ENCODE measurements around the gene CEBPZ. TPM values are rescaled to one million over a fixed set of nuclear protein-coding genes. Genes with fewer than 3 reads are reported as not detected.
A peak's percentile ranks its signal among the peaks of the same experiment; 100 is the strongest.

Gene CEBPZ
- total and polyA plus RNA-seq, 2 of the 13 experiments (the other 11 are each of a cell fraction or from before 2014, with no cell fraction given): 14.4 to 117 TPM

DNA sequence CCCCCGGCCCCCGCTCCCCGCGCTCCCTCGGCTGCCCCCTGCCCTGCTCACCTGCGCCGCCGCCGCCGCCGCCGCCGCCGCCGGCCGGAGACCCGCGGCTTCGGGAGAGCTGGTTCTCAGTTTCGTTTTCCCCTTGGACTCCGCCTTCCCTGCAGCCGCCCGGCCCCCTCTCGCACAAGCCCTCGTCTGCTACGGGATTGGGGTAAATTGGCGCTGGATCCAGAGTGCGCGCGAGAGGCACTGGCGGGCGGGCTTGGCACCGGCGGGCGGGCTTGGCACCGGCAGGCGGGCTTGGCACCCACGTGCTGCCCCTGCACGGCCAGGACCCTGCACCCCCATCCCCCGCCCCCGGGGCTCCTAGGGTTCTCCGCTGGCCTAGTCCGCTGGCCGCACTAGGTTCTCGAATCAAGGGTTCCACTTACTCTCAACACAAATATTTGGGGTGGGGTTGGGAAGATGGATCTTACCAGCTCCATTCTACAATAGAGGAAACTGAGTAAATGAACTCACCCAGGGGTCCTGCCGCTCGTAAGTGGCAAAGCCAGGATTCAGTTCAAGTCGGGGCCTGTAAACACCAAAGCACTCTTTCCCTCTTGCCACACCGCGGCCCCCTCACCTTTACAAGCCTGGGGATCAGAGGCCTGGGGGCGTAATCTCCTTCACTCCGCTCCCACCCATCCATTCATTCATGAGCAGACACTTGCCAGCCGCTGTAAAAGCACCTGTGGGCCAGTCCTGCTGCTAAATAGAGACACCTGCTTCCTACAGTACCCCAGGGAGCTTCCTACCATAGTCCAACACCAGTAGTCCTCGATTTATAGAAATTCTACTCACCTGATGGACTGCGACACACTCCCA, 74.3 kb downstream of the CEBPZ start, which contains the start of gene EIF2AK2 (continued):
- TF ChIP-seq RBM39 (IDR thresholded peaks at IDR 0.05; ENCODE audit: low read depth, low read length, poor library complexity, severe bottlenecking) (peak; percentile 90), ZNF333 (CRISPR knock-in tag; IDR thresholded peaks at IDR 0.05; ENCODE audit: borderline replicate concordance) (peak; percentile 32; the same call in 1 of the 2 replicates), IKZF1 (IDR thresholded peaks at IDR 0.05) (no peak), RFXAP (CRISPR knock-in tag; IDR thresholded peaks at IDR 0.05; ENCODE audit: borderline replicate concordance) (no peak), HOXD1 (CRISPR knock-in tag; IDR thresholded peaks at IDR 0.05) (peak; percentile 39; the same call in 1 of the 2 replicates), ZNF337 (CRISPR knock-in tag; IDR thresholded peaks at IDR 0.05; ENCODE audit: borderline replicate concordance, low read depth) (peak; percentile 75; the same call in 1 of the 2 replicates), NR2F6 (IDR thresholded peaks at IDR 0.05) (no peak), NR2F6 (CRISPR knock-in tag; IDR thresholded peaks at IDR 0.05) (no peak), ZNF776 (CRISPR knock-in tag; IDR thresholded peaks at IDR 0.05) (peak; percentile 13; the same call in 1 of the 2 replicates), HNRNPL (IDR thresholded peaks at IDR 0.05; ENCODE audit: low read depth, low read length) (peak; percentile 84), ATF6 (CRISPR knock-in tag; conservative IDR thresholded peaks at IDR 0.05) (no peak), ZNF644 (CRISPR knock-in tag; IDR thresholded peaks at IDR 0.05; ENCODE audit: low read depth) (no peak), ARNT2 (CRISPR knock-in tag; IDR thresholded peaks at IDR 0.05; ENCODE audit: low read depth) (peak; percentile 83; the same call in 1 of the 2 replicates), CTCF (CRISPR knock-in tag; IDR thresholded peaks at IDR 0.05) (peak; percentile 5; the same call in 1 of the 2 replicates), POLR2AphosphoS2 (IDR thresholded peaks at IDR 0.05; ENCODE audit: low read depth, low read length) (no peak), ZNF614 (CRISPR knock-in tag; IDR thresholded peaks at IDR 0.05; ENCODE audit: borderline replicate concordance) (peak; percentile 39; the same call in 1 of the 2 replicates), KMT2B (CRISPR knock-in tag; IDR thresholded peaks at IDR 0.05) (peak; percentile 83)
- TF ChIP-seq, protein P1, sequence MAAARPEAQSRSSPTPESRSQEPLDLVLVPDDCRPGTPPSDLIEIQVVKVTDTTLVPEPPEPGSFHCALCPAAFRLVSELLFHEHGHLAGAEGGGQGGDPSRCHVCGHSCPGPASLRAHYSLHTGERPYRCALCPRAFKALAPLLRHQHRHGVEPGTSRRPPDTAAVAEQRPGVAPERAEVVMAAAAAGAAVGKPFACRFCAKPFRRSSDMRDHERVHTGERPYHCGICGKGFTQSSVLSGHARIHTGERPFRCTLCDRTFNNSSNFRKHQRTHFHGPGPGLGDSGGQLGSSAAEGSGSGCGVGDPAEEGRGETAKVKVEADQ (CRISPR knock-in tag; IDR thresholded peaks at IDR 0.05; ENCODE audit: borderline replicate concordance): no peak
- TF ChIP-seq, protein P2, sequence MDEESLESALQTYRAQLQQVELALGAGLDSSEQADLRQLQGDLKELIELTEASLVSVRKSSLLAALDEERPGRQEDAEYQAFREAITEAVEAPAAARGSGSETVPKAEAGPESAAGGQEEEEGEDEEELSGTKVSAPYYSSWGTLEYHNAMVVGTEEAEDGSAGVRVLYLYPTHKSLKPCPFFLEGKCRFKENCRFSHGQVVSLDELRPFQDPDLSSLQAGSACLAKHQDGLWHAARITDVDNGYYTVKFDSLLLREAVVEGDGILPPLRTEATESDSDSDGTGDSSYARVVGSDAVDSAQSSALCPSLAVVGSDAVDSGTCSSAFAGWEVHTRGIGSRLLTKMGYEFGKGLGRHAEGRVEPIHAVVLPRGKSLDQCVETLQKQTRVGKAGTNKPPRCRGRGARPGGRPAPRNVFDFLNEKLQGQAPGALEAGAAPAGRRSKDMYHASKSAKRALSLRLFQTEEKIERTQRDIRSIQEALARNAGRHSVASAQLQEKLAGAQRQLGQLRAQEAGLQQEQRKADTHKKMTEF (CRISPR knock-in tag; IDR thresholded peaks at IDR 0.05): peak; percentile 33; the same call in 1 of the 2 replicates
- TF ChIP-seq, protein P3, sequence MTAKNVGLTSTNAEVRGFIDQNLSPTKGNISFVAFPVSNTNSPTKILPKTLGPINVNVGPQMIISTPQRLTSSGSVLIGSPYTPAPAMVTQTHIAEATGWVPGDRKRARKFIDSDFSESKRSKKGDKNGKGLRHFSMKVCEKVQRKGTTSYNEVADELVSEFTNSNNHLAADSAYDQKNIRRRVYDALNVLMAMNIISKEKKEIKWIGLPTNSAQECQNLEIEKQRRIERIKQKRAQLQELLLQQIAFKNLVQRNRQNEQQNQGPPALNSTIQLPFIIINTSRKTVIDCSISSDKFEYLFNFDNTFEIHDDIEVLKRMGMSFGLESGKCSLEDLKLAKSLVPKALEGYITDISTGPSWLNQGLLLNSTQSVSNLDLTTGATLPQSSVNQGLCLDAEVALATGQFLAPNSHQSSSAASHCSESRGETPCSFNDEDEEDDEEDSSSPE (CRISPR knock-in tag; IDR thresholded peaks at IDR 0.05): peak; percentile 90
- TF ChIP-seq, protein P4, sequence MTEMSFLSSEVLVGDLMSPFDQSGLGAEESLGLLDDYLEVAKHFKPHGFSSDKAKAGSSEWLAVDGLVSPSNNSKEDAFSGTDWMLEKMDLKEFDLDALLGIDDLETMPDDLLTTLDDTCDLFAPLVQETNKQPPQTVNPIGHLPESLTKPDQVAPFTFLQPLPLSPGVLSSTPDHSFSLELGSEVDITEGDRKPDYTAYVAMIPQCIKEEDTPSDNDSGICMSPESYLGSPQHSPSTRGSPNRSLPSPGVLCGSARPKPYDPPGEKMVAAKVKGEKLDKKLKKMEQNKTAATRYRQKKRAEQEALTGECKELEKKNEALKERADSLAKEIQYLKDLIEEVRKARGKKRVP (CRISPR knock-in tag; IDR thresholded peaks at IDR 0.05): peak in 1 of 2 experiments; percentile 61; a peak in 2 of 4 replicates
